MV-4-11 (cell line): ENCODE data around the gene MYBPHL.

Source experiments
- DNase-seq: peaks from one replicate; lab custom pipeline; 2025; lab: John Stamatoyannopoulos, UW

Gene MYBPHL

DNA sequence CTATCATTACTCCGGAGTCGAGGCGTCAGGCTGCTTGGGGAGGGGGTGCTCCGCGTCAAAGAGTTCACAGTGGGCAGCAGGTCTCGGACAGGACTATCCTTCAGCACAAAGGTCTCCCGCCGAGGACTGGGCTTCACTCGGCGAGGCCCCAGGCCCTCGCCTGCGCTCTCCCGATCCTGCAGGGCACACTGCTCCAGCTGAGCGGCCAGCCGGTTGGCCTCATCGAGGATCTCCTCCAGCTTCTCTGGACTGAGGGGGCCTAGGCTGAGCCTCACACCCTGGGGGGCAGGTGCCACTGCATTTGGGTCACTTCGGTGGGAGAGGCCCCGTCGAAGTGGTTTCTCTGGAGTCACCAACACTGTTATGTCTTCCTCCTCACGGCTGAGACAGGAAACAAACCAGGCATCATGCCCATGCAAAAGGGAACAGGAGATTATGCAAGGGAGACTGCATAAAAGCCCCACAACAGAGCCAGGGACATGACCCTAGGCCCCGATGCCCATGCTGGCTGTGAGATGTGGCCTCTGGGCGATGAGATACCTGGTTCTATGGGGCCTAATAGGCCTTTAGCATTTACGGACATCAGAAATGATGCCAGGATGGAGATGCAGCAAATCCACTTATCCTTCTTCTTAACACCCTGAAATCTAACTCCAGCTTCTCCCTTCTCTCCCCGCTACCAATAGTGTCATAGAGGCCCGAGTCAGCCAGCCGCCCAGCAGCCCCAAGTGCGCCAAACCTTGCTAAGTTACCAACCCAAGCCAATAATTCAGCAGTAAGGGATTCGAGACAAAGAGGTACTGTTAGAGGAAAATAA, 24.9 kb downstream of the MYBPHL start:
- DNase-seq, result peak; percentile 55

DNA sequence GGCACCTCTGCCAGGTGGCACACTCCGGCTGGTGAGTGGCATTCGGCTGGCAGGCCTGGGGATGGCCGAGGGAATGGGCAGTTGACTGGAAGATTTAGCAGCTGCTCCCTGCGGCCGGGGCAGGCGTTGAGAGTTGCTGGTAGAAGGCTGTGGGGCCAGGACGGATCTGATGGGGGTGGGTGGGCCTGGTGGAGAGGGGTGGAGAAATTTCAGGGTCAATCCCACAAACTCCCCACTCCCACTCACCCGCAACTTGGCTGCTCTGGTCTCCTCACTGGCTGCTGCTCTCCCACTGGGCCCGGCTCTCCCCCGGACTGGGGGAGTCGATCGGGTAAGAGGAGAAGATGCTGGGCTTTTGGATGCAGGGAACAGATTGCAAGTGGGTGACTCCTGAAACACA, 25.9 kb downstream of the MYBPHL start:
- DNase-seq, result no peak

DNA sequence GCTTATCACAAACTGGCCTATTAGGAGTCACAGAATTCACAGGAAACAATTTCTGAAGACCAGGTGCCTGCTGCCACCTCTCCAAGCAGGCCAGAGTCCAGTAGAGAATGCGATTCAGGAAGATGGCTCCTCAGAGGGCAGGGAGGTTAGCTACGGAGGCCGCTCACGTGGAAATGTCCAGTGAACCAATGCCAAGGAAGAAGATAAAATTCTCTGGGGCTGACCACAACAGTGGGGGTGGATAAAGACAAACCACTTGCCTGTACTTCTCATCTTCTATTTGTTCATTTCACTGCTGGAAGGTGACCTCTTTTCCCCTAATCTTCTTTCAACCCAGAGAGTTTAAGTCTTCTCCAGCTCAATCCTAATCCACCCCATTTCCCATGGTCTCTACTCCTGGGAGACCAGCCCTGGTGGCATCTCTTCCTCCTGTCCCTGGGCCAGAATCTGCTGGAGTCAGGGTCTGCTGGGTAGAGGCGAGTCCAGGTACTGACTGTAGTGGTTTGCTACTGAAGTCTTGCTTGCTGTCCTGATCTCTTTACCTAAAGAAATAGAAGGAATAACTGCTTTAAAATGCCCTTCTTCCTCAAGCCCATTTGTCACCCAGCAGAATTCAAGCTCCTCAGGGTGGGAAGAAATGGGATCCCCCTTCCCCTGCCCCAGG, 27.1 kb downstream of the MYBPHL start:
- DNase-seq, result no peak

DNA sequence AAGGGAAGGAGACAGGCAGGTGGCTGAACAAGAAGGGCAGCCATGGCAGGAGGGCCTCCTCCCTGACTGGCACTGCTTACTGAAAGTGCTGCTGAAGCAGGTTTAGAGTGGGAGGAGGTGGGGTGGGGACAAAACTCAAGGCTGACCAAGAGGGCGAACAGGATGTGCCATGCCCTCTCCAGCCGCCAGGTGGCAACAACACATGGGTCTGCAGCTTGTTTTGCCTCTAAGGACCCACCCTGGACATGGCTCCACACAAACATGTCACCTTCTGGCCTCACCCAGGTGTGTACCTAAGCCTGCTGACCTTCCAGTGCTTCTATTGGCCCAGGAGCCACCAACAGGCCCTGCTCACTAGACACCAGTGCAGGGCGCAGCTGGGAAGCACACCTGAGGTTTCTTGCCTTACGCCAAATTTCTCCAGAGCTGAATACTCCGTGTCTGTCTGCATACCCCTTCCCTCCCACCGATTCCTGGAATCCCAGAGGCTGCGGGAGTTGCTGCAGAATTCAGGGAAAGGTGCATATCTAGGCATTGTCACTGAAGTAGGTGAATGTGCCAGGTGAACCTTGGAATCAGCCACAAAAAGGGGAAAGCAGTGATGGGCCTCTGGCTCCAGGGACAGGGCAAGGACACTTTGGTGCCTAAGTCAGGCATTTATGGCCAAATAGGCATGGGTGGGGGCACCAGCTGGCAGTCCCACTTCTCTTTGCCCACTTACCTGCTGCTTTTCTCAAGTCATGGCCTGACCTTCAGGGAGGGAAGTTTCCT, 29.2 kb downstream of the MYBPHL start:
- DNase-seq, result peak; percentile 56

DNA sequence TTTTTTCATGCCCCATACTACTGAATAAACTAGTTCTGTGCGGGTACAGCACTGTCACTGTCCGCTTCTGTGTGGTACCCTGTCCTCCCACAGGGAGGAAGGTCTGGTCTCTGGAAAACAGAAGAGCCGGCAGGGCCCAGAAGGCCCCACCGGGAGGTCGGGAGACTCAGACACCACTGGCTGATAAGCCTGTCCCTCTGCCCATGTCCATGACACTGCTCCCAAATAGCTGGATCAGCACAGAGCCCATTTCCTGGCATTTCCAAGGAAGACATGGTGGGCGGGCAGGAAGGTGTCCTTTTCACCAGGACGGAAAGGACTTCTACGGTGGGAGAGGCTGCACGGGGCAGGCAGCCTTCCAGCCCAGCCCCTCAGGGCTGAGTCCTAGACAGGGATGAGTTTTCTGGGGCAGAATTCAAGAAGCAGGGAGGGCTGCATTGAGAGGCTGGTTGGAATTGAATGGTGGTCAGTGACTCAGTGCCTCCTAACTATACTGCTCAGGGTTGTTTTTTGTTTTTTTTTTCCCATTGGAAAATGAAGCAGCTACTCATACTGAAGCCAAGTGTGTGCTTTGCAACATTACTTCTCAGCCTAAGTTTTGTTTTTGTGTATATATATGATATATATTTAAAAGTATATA, 31.0 kb downstream of the MYBPHL start:
- DNase-seq, result no peak

DNA sequence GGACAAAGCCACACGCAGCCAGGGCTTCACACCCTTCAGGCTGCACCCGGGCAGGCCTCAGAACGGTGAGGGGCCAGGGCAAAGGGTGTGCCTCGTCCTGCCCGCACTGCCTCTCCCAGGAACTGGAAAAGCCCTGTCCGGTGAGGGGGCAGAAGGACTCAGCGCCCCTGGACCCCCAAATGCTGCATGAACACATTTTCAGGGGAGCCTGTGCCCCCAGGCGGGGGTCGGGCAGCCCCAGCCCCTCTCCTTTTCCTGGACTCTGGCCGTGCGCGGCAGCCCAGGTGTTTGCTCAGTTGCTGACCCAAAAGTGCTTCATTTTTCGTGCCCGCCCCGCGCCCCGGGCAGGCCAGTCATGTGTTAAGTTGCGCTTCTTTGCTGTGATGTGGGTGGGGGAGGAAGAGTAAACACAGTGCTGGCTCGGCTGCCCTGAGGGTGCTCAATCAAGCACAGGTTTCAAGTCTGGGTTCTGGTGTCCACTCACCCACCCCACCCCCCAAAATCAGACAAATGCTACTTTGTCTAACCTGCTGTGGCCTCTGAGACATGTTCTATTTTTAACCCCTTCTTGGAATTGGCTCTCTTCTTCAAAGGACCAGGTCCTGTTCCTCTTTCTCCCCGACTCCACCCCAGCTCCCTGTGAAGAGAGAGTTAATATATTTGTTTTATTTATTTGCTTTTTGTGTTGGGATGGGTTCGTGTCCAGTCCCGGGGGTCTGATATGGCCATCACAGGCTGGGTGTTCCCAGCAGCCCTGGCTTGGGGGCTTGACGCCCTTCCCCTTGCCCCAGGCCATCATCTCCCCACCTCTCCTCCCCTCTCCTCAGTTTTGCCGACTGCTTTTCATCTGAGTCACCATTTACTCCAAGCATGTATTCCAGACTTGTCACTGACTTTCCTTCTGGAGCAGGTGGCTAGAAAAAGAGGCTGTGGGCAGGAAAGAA, 32.0 kb downstream of the MYBPHL start:
- DNase-seq, result peak; percentile 78

DNA sequence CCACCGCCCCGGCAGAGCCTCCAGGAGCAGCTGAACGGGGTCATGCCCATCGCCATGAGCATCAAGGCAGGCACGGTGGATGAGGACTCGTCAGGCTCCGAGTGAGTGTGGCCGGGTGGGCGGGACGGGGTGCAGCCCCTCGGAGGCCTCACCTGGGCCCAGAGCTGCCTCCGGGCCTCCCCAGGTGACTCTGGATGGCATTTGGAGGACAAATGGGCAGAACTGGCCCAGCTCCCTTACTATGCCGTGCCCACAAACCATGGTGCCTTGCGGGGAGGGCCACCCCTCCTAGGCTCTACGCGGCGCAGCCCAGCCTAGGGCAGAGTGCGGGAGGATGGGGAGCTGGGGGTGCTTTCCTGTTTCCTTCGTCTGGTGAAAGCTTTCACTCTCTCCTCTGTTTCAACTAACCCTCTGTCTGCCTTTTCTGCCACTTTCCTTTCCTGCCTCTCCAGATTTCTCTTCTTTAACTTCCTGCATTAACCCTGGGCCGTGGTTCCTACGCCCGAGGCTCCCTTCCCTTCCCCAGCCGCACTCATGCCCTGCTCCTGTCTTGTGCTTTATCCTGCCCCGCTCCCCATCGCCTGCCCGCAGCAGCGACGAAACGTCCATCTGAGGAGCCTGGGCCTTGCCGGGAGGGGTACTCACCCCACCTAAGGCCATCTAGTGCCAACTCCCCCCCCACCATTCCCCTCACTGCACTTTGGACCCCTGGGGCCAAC, 33.1 kb downstream of the MYBPHL start:
- DNase-seq, result no peak

DNA sequence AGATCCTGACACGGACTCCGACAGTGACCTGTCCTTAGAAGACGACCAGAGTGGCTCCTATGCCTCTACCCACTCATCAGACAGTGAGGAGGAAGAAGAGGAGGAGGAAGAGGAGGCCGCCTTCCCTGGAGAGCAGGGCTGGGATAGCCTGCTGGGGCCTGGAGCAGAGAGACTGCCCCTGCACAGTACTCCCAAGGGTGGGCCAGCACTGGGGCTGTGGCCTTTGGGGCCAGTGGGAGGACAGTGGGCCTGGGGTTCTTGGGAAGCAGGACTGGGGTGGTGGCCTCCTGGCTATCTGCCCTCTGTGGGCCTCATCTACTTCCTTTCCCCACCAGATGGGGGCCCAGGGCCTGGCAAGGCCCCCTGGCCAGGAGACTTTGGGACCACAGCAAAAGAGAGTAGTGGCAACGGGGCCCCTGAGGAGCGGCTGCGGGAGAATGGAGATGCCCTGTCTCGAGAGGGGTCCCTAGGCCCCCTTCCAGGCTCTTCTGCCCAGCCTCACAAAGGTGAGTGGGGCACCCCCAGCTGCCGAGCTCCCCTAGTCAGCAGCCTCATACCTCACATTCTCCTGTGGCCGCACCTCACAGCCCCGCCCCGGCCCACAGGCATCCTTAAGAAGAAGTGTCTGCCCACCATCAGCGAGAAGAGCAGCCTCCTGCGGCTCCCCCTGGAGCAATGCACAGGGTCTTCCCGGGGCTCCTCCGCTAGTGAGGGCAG, 33.8 kb downstream of the MYBPHL start:
- DNase-seq, result no peak

DNA sequence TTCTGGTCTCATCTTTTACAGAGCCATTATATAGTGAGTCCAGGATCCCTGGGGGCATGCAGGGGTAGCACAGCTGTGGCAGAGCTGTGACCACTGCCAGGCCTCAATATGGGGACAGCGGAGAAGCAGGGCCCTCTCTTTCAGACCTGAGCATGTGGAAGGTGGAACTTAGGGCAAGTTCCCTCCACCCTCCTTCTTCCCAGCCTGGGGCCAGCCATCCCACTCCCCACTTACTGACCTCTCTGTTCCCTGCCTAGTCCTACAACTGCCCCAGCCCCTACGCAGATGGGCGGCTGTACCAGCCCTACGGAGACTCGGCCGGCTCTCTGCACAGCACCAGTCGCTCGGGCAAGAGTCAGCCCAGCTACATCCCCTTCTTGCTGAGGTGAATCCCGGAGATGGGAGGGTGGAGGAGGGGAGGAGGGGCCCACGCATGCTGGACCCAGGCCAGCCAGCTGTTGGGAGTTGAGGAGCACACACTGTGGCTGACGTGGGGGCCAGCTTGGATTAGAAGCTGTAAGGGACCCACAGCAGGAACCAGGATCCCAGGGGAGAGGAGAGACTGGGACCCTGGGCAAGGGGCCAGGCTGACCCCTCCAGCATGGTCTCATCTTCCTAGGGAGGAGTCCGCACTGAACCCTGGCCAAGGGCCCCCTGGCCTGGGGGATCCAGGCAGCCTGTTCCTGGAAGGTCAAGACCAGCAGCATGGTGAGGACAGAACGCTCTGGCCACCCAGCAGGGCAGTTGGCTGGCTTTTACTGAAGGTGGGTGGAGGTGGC, 34.6 kb downstream of the MYBPHL start:
- DNase-seq, result no peak

DNA sequence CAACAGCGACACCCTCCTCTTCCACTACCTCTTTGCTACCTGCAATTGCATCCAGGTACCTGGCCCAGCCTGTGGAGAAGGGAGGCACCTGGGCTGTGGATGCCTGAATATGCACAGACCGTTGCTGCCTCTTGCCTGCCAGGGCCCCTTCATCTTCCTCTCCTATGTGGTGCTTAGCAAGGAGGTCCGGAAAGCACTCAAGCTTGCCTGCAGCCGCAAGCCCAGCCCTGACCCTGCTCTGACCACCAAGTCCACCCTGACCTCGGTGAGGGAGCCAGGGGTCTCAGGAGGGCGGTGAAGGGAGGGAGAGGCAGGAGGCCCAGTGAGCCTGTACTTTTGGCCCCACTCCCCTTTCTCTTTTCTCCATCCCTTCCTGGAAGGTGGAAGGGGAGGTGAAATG, 35.4 kb downstream of the MYBPHL start:
- DNase-seq, result no peak

DNA sequence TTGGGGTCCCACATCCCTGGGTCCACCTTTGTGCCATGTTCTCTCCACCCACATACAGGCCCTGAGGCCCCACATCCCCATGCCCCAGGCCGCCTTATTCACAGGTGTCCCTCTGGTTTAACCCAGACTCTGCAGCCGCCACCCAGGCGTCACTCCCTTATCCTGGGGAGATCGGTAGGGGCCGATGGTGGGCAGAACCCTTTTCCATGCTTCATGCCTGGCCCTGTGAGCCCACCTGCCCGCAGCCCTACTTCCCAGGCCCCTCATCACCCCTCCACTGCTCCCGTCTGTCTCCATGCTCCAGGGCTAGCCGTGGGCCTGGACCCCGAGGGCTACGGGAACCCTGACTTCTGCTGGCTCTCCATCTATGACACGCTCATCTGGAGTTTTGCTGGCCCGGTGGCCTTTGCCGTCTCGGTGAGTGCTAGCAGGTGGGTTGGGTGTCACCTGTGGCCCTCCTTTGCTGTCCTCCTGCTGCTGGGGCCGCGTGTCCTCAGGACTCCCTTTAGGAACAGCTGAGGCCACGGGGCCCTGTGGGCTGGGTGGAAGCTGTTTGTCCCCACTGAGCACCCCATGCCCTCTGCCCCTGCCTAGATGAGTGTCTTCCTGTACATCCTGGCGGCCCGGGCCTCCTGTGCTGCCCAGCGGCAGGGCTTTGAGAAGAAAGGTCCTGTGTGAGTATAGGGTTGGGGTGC, 36.0 kb downstream of the MYBPHL start:
- no peak for DNase-seq

DNA sequence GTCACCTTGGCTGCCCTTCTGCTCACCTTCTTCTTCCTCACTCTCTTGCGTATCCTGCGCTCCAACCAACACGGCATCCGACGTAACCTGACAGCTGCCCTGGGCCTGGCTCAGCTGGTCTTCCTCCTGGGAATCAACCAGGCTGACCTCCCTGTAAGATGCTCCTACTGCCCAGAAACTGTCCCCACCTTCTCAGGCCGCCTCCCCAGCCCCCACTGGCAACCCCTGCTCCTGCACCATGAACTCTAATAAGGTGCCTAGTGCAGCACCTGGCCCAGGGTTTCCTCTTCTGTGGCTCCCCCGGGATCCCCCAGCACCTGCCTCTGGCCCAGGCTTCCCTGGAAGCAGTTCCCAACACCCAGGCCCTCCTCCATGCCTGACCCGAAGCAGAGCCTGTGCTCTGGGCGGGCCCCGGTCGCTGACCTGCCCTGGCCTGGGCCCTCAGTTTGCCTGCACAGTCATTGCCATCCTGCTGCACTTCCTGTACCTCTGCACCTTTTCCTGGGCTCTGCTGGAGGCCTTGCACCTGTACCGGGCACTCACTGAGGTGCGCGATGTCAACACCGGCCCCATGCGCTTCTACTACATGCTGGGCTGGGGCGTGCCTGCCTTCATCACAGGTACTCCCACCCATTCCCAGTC, 36.7 kb downstream of the MYBPHL start:
- DNase-seq, result no peak

DNA sequence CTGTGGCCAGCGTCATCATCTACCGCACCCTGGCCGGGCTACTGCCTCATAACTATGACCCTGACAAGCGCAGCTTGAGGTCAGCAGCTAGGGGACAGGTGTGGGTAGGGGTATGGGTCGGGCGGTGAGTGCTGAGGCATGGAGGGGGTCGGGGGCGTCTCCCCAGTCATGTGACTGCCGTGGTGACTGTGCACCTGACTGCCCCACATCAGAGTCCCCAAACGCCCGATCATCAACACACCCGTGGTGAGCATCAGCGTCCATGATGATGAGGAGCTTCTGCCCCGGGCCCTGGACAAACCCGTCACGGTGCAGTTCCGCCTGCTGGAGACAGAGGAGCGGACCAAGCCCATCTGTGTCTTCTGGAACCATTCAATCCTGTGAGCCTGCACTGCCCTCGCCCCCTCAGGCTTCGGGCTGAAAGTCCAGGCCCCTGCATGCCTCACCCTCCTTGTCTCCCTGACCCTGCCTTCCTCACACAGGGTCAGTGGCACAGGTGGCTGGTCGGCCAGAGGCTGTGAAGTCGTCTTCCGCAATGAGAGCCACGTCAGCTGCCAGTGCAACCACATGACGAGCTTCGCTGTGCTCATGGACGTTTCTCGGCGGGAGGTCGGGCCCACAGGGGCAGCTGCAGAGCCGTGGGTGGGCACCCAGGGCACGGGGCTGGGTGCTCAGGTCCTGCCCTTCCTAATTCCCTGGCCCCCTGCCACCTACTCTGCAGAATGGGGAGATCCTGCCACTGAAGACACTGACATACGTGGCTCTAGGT, 37.4 kb downstream of the MYBPHL start:
- no peak for DNase-seq

DNA sequence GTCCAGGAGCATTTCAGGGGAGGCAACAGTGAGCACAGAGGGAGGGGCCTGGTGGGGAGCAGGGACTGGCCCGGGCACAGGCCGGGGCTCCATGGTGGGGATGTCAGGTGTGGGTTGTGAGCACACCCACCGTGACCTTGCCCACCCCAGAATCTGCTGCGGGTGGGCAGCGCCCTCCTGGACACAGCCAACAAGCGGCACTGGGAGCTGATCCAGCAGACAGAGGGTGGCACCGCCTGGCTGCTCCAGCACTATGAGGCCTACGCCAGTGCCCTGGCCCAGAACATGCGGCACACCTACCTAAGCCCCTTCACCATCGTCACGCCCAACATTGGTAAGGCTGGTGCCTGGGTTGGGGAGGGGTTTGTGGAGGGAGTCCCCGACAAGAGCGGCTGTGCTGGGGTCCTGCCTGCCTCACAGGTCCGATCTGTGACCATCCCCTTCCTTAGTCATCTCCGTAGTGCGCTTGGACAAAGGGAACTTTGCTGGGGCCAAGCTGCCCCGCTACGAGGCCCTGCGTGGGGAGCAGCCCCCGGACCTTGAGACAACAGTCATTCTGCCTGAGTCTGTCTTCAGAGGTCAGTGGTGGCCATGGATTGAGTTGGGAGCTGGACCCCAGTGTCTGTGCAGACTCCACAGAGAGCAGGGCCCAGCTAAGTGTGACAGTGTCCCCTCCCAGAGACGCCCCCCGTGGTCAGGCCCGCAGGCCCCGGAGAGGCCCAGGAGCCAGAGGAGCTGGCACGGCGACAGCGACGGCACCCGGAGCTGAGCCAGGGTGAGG, 38.2 kb downstream of the MYBPHL start:
- DNase-seq, result no peak

DNA sequence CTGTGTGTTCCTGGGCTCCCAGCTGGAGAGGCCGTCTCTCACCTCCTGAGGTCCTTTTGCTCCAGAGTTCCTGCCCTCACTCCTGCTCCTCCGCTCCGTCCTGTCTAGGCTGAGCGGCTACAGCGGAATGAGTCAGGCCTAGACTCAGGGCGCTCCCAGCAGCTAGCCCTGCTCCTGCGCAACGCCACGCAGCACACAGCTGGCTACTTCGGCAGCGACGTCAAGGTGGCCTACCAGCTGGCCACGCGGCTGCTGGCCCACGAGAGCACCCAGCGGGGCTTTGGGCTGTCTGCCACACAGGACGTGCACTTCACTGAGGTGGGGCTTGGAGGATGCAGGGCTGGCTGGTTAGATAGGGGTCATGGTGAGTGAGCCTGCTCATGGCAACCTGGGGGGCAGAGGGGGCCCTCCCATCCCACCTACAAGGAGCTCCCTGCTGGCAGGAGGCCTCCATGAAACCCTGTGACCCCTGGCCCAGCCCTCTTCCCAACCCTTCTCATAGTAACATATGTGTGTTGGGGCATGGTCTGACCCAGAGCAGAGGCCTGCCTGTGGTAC, 39.0 kb downstream of the MYBPHL start:
- DNase-seq, result no peak

DNA sequence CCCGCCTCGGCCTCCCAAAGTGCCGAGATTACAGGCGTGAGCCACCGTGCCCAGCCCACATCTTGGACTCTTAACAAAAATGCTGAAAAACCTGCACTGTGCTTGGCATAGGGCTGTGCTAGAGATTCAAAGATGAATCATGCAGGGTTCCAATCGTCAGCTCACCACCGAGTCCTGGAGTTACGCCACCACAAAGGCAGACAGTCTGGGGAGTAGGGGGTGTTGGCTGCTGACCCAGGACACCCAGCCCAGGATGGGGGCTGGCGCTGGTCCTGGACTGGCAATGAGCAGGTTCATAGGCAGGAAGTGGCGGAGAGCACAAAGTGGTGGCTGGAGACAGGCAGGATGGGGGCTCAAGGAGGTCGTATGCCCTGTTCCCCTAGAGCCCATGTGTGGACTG, 39.8 kb downstream of the MYBPHL start:
- no peak for DNase-seq
